GM23248 (cell line): ENCODE results near the gene EXOC6. TPM values are rescaled to one million over a fixed set of nuclear protein-coding genes. Genes with fewer than 3 reads are reported as not detected.

Experiments used
- DNase-seq: peaks from one replicate; pipeline ENCODE4 v3.0.0-alpha.2; 2015
- H2AFZ ChIP-seq: fragments of 200-600 bp; sonication (generic); 2 replicates; pipeline ENCODE4 v1.6.1; 2016; ENCODE audit warnings: antibody characterized with exemption
- H3F3A ChIP-seq: fragments of 200-600 bp; sonication (generic); 2 replicates; pipeline ENCODE4 v1.6.1; 2016; ENCODE audit warnings: mild to moderate bottlenecking, antibody characterized with exemption, mixed run types; ENCODE audit not compliant: insufficient read depth
- H3K27ac ChIP-seq: fragments of 200-600 bp; sonication (generic); 2 replicates; pipeline ENCODE4 v1.5.1; 2016; ENCODE audit warnings: mild to moderate bottlenecking
- H3K27me3 ChIP-seq: fragments of 200-600 bp; sonication (generic); replicated peaks from 2 replicates; pipeline ENCODE4 v1.6.1; 2016; ENCODE audit warnings: mild to moderate bottlenecking; ENCODE audit not compliant: insufficient read depth
- H3K36me3 ChIP-seq: fragments of 200-600 bp; sonication (generic); 2 replicates; pipeline ENCODE4 v1.6.1; 2016; ENCODE audit warnings: low read depth, mild to moderate bottlenecking
- H3K4me1 ChIP-seq: fragments of 200-600 bp; sonication (generic); 2 replicates; pipeline ENCODE4 v1.6.1; 2016; ENCODE audit warnings: mild to moderate bottlenecking; ENCODE audit not compliant: insufficient read depth
- H3K4me2 ChIP-seq: fragments of 200-600 bp; sonication (generic); one replicate; pipeline ENCODE4 v1.6.1; 2016; ENCODE audit warnings: mild to moderate bottlenecking; ENCODE audit not compliant: unreplicated experiment
- H3K4me3 ChIP-seq: fragments of 200-600 bp; sonication (generic); 2 replicates; pipeline ENCODE4 v1.5.1; 2016; ENCODE audit warnings: mild to moderate bottlenecking
- H3K79me2 ChIP-seq: fragments of 200-600 bp; sonication (generic); 2 replicates; pipeline ENCODE4 v1.6.1; 2016; ENCODE audit warnings: mild to moderate bottlenecking; ENCODE audit not compliant: insufficient read depth
- H3K9ac ChIP-seq: fragments of 200-600 bp; sonication (generic); 2 replicates; pipeline ENCODE4 v1.6.1; 2016; ENCODE audit warnings: mild to moderate bottlenecking
- H3K9me2 ChIP-seq: fragments of 200-600 bp; sonication (generic); 2 replicates; pipeline ENCODE4 v1.6.1; 2016; ENCODE audit warnings: mixed run types, mild to moderate bottlenecking, moderate library complexity; ENCODE audit not compliant: insufficient read depth
- H3K9me3 ChIP-seq: fragments of 200-600 bp; sonication (generic); one replicate; pipeline ENCODE4 v1.6.1; 2017; ENCODE audit warnings: low read depth
- H4K20me1 ChIP-seq: fragments of 200-600 bp; sonication (generic); 2 replicates; pipeline ENCODE4 v1.6.0; 2016; ENCODE audit not compliant: insufficient read depth
- EZH2 ChIP-seq: fragments of 200-600 bp; sonication (generic); IDR thresholded peaks from 2 replicates; pipeline ENCODE4 v1.6.1; 2018; ENCODE audit warnings: antibody characterized with exemption, mild to moderate bottlenecking; ENCODE audit not compliant: insufficient read depth, poor library complexity, severe bottlenecking
- EZH2phosphoT487 ChIP-seq: fragments of 200-600 bp; sonication (generic); IDR thresholded peaks from 2 replicates; pipeline ENCODE4 v1.6.1; 2018; ENCODE audit warnings: antibody characterized with exemption, moderate library complexity, mild to moderate bottlenecking, low read depth; ENCODE audit not compliant: insufficient read depth
- WGBS, 2 experiments: methylation state at CpG; one replicate each; pipeline ENCODE4 v1.1.6; 2015 to 2017; ENCODE audit warnings: low lambda C conversion rate in 2 of 2, low coverage in 1 of 2; ENCODE audit errors: missing lambda C conversion rate in 2 of 2; 5-methylcytosine and 5-hydroxymethylcytosine counted together
- in situ Hi-C: fragments of 300-500 bp; cut with MboI; formaldehyde crosslinking; loops from 2 replicates; pipeline ENCODE4 v1.15.0; 2020
- polyA plus RNA-seq: library from polyadenylated mRNA; unstranded; fragments of >200 nt; fragmentation: Nextera tagmentation; extraction: Ambion mirVana; gene quantifications from 2 replicates; pipeline ENCODE4 v1.2.1, GENCODE V29; 2016
- total RNA-seq: library from RNA; depleted of rRNA; stranded (reverse); fragments of >200 nt; shearing (Covaris generic); gene quantifications from 2 replicates; pipeline ENCODE4 v1.2.3, GENCODE V29; 2014

EXOC6 gene
- total and polyA plus RNA-seq, 2 experiments from 2014 or later = 2.0 to 3.4 TPM

DNA sequence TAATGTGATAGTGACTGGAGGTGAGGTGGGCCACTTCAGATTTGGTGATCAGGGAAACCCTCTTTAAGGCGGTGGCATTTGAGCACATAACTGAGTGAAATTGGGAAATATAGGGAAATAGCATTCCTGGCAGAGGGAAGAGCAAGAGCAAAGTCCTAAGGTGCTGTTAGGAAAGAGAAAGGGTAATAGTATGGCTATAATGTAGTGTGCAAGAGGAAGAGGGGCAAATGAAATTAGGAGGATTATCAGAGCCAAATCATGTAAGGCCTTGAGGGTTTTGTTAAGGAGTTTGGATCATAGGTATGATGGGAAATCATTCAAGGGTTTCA is 184.5 kb downstream of the EXOC6 start:
- H3K9me2 ChIP-seq = no peaks in the 10 kb centered on the region
- peaks cover 17% of the 10 kb centered on the region for H3F3A ChIP-seq
- DNase-seq = no peak
- H3K27me3 ChIP-seq = no peaks in the 10 kb centered on the region
- TF ChIP-seq EZH2 (no peak), EZH2phosphoT487 (no peak)
- H3K9me3 ChIP-seq = no peaks in the 10 kb centered on the region
- no peak overlapping the region for H3K27ac ChIP-seq
- in situ Hi-C loops = no loop called here
- no peaks in the 10 kb centered on the region for H3K79me2 ChIP-seq
- H3K9ac ChIP-seq = no peak overlapping the region
- H3K4me2 ChIP-seq = no peak overlapping the region
- H3K4me1 ChIP-seq = peaks cover 28% of the 10 kb centered on the region
- no peaks in the 10 kb centered on the region for H4K20me1 ChIP-seq
- H2AFZ ChIP-seq = no peak overlapping the region
- WGBS, 2 experiments = 96 to 100% methylated on average over 1 of the region's 1 CpG
- H3K36me3 ChIP-seq = no peaks in the 10 kb centered on the region
- H3K4me3 ChIP-seq = no peak overlapping the region

DNA sequence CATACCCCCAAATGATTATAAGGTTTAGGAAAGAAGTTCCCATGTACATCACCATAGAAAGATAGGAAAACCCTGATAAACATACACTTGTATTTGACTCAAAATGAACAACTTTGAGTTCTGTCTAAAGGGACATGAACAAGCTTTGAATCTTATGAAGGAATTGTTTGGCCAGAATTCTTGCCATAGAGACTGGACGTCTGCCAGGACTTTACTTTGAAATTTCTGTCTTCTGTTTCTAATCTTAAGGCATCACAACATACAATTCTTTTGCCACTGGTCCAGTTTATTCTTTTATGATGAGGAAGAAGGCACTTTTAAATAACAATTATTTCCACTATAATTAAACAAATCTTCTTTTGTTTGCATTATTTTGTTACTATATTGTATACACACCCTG is 186.1 kb downstream of the EXOC6 start:
- no peak overlapping the region for H3K9ac ChIP-seq
- H4K20me1 ChIP-seq = no peaks in the 10 kb centered on the region
- H3K27me3 ChIP-seq = no peaks in the 10 kb centered on the region
- H3K4me1 ChIP-seq = peaks cover 24% of the 10 kb centered on the region
- H3F3A ChIP-seq = peaks cover 15% of the 10 kb centered on the region
- no peak overlapping the region for H3K27ac ChIP-seq
- no peaks in the 10 kb centered on the region for H3K9me3 ChIP-seq
- no peak overlapping the region for H2AFZ ChIP-seq
- no peaks in the 10 kb centered on the region for H3K36me3 ChIP-seq
- no peaks in the 10 kb centered on the region for H3K79me2 ChIP-seq
- no peak overlapping the region for H3K4me3 ChIP-seq
- H3K4me2 ChIP-seq = no peak overlapping the region
- in situ Hi-C loops = no loop called here
- no peak for DNase-seq
- TF ChIP-seq EZH2 (no peak), EZH2phosphoT487 (no peak)
- H3K9me2 ChIP-seq = no peaks in the 10 kb centered on the region
- 8 to 12% methylated on average over 1 of the region's 1 CpG for WGBS, 2 experiments

GRCh38 chr10:93039110-93039509 is 190.8 kb downstream of the EXOC6 start:
- no peak for TF ChIP-seq EZH2phosphoT487
- no peak for TF ChIP-seq EZH2
- peaks cover 6% of the 10 kb centered on the region for H3F3A ChIP-seq
- no peak overlapping the region for H3K27ac ChIP-seq
- H2AFZ ChIP-seq = peak overlapping the region; percentile 45; the same call in 1 of the 2 replicates
- H3K9me3 ChIP-seq = no peaks in the 10 kb centered on the region
- WGBS, 2 experiments = 52 to 85% methylated on average over 1 of the region's 1 CpG
- no peaks in the 10 kb centered on the region for H3K36me3 ChIP-seq
- H3K27me3 ChIP-seq = no peaks in the 10 kb centered on the region
- H3K79me2 ChIP-seq = no peaks in the 10 kb centered on the region
- H3K4me3 ChIP-seq = no peak overlapping the region
- H3K9ac ChIP-seq = no peak overlapping the region
- DNase-seq = peak; percentile 37
- no peaks in the 10 kb centered on the region for H4K20me1 ChIP-seq
- no peaks in the 10 kb centered on the region for H3K9me2 ChIP-seq
- in situ Hi-C loops = no loop called here
- peaks cover 8% of the 10 kb centered on the region for H3K4me1 ChIP-seq
- no peak overlapping the region for H3K4me2 ChIP-seq

DNA sequence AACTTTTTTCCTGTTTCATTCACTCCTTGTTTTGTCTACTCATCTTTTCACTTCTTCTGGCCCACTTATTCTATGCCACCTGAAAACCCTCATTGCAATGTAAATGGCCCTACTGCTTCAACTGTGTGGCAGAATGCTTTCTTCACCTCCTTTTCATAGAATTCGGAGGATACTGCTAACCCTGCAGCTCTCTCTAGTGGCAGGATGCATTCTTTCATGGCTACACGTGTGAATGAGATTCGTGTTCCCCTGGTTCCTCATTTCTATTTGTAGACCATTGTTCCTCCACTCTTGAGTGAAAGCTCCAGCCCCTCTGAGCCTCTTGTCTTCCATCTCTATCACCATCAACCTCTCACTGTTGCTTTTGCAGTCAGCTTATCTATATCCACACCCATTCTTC is 191.4 kb downstream of the EXOC6 start:
- in situ Hi-C loops = no loop called here
- Histone ChIP-seq H4K20me1 (no peaks in the 10 kb centered on the region), H3K27me3 (no peaks in the 10 kb centered on the region), H3F3A (peaks cover 6% of the 10 kb centered on the region), H3K27ac (no peak overlapping the region), H3K9me2 (no peaks in the 10 kb centered on the region), H3K9ac (no peak overlapping the region), H3K36me3 (no peaks in the 10 kb centered on the region), H3K4me2 (no peak overlapping the region), H3K4me3 (no peak overlapping the region), H3K79me2 (no peaks in the 10 kb centered on the region), H3K4me1 (peaks cover 8% of the 10 kb centered on the region), H2AFZ (peak overlapping the region; percentile 45; the same call in 1 of the 2 replicates), H3K9me3 (no peaks in the 10 kb centered on the region)
- TF ChIP-seq EZH2 (no peak), EZH2phosphoT487 (no peak)
- peak; percentile 70 for DNase-seq
- WGBS, 2 experiments = 23 to 27% methylated on average over 3 of the region's 3 CpGs

DNA sequence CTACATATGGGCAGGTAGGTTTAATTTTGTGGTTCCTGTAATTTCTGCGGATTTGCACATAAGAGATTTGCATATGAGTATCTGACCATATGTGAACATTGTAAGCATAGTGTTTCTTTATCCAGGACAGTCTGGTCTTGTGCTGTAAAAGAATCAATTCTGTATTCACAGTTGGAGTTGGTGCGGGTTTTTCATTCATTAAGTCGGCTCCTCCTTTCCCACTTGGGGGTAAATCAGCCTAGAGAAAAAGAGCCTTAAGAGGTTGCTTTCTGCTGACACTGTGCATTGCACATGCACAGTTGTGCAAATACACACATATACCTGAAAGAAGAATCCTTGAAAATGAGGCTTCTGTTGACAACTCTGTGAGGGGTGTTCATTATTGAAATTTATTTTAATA is 206.2 kb downstream of the EXOC6 start:
- Histone ChIP-seq H3K79me2 (no peaks in the 10 kb centered on the region), H3K4me1 (no peaks in the 10 kb centered on the region), H3K9me3 (no peaks in the 10 kb centered on the region), H3K4me2 (no peak overlapping the region), H3K9ac (no peak overlapping the region), H2AFZ (no peak overlapping the region), H3F3A (no peaks in the 10 kb centered on the region), H3K4me3 (no peak overlapping the region), H3K36me3 (no peaks in the 10 kb centered on the region), H3K27me3 (peaks cover 8% of the 10 kb centered on the region), H4K20me1 (no peaks in the 10 kb centered on the region), H3K27ac (no peak overlapping the region), H3K9me2 (no peaks in the 10 kb centered on the region)
- DNase-seq = no peak
- in situ Hi-C loops = no loop called here
- 84 to 88% methylated on average over 3 of the region's 3 CpGs for WGBS, 2 experiments
- no peak for TF ChIP-seq EZH2
- no peak for TF ChIP-seq EZH2phosphoT487
